K562 (cell line): ENCODE data around the gene DDR1. TPM values are rescaled to one million over a fixed set of nuclear protein-coding genes. Genes with fewer than 3 reads are reported as not detected.
A peak's percentile ranks its signal among the peaks of the same experiment; 100 is the strongest.

Experiments
- ARID3B ChIP-seq: fragments of 250-450 bp; sonication (Bioruptor Pico); IDR thresholded peaks from 2 replicates; pipeline ENCODE4 v1.4.0; 2020; ENCODE audit warnings: borderline replicate concordance
- DACH1 ChIP-seq: fragments of 450-650 bp; IDR thresholded peaks from 2 replicates; pipeline ENCODE4 v1.6.1; 2018; ENCODE audit not compliant: partially characterized antibody
- JUND ChIP-seq, 2 experiments: IDR thresholded peaks; 2 replicates in 1 of 2; 3 replicates in 1 of 2; pipeline ENCODE4 v1.6.1; 2011; ENCODE audit warnings: borderline replicate concordance in 2 of 2, low read depth in 2 of 2, low read length in 2 of 2, improper control_type of control experiment in 1 of 2, missing biosample characterization in 1 of 2, missing genetic modification characterization in 1 of 2, missing genetic modification reagents in 1 of 2
- SRF ChIP-seq, 2 experiments: fragments of 250-450, 450-650 bp in 1 of 2; sonication (Bioruptor Pico) in 1 of 2; sonication (generic) in 1 of 2; formaldehyde crosslinking; IDR thresholded peaks; 2 replicates each; pipeline versions ENCODE4 v1.5.0 to v1.5.1; 2020 to 2022; ENCODE audit warnings: mild to moderate bottlenecking in 1 of 2, missing genetic modification reagents in 1 of 2
- TCF3 ChIP-seq: sonication (generic); formaldehyde crosslinking; IDR thresholded peaks from 2 replicates; pipeline ENCODE4 v1.4.0; 2020; ENCODE audit warnings: mild to moderate bottlenecking, missing genetic modification reagents
- ZBTB11 ChIP-seq, 3 experiments: fragments of 200-800 bp in 1 of 3; fragments of 250-450 bp in 1 of 3; fragments of 450-650 bp in 1 of 3; sonication (Bioruptor Pico) in 1 of 3; sonication (Bioruptor generic) in 1 of 3; formaldehyde crosslinking in 1 of 3; IDR thresholded peaks; 2 replicates each; pipeline versions ENCODE4 v1.6.1 to v1.8.0; 2016 to 2022; ENCODE audit warnings: mild to moderate bottlenecking in 2 of 3, missing genetic modification characterization in 2 of 3, missing compliant biosample characterization in 1 of 3, moderate library complexity in 1 of 3
- ZNF197 ChIP-seq: fragments of 200-800 bp; sonication (Bioruptor generic); IDR thresholded peaks from 2 replicates; pipeline ENCODE4 v1.6.1; 2016; ENCODE audit warnings: low read depth, missing genetic modification characterization, missing compliant biosample characterization
- ZNF263 ChIP-seq: sonication (generic); formaldehyde crosslinking; IDR thresholded peaks from 2 replicates; pipeline ENCODE4 v1.8.0; 2022; ENCODE audit warnings: mild to moderate bottlenecking, missing genetic modification reagents, borderline replicate concordance
- polyA plus RNA-seq, 8 experiments: library from polyadenylated mRNA; depleted of rRNA in 4 of 8; stranded (reverse) in 5 of 8; unstranded in 3 of 8; fragments of >200 nt; fragmentation: Nextera tagmentation in 2 of 8; fragmentation: Illumina TruSeq in 1 of 8; extraction: Ambion mirVana in 2 of 8; extraction: Trizol in 1 of 8; gene quantifications; 2 replicates each; pipeline versions ENCODE4 v1.2.1 to v1.2.3, GENCODE V29; 2011 to 2014; ENCODE audit warnings: inconsistent platforms in 1 of 8, missing spikeins in 1 of 8
- total RNA-seq, 7 experiments: library from RNA; depleted of rRNA in 6 of 7; stranded (reverse); fragments of >200 nt in 6 of 7; fragmentation: Illumina TruSeq in 2 of 7; extraction: Trizol in 2 of 7; gene quantifications; 2 replicates each; pipeline versions ENCODE4 v1.2.1 to v1.2.3, GENCODE V29; 2011 to 2021; ENCODE audit warnings: low replicate concordance in 1 of 7
- TF ChIP-seq, protein P1 (sequence below), 2 experiments: fragments of 450-650 bp; IDR thresholded peaks; 2 replicates each; pipeline ENCODE4 v1.6.1; 2016; ENCODE audit warnings: mild to moderate bottlenecking in 2 of 2, borderline replicate concordance in 1 of 2, low read depth in 1 of 2, moderate library complexity in 1 of 2
- TF ChIP-seq, protein P2 (sequence below): fragments of 250-450 bp; sonication (Bioruptor Pico); IDR thresholded peaks from 2 replicates; pipeline ENCODE4 v1.8.0; 2021; ENCODE audit warnings: borderline replicate concordance, mild to moderate bottlenecking, moderate library complexity; ENCODE audit not compliant: poor library complexity, severe bottlenecking

Gene DDR1
- total and polyA plus RNA-seq, 9 of the 15 experiments (the other 6 are each of a cell fraction or from before 2014, with no cell fraction given) = 1.4 to 44.6 (median 12.2) TPM

DNA sequence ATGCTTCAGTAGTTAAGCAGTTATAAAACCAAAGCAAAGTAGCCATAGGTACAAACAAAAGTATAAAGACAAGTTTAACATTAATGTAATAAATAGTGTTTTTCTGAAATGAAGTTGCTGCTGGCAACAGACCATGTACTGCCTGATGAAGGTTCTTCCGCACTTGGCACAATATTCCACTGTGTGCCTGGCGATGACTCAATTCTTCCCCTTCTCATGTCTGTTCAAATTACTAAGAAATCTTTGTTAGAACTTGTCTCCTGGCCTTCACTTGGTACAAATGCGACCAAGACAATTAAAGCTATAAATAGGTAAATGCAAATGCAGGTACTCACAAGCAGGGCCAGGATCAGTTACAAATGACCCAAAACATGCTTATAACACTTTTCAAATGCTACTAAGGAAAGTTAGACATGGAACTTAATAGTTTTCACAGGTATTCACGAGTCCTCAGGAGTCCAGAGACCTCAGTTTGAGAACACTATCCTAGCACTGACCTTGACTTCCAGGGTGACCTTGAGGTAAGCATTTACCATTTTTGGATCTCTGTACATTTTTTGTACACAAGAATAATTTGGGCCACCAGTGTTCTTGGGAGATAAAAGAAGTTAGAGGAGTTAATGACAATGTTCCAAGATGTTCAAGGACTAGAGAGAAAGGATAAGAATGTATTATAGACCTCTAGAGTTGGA lies 8.1 kb upstream of the DDR1 start (continued):
- TF ChIP-seq, protein P1, sequence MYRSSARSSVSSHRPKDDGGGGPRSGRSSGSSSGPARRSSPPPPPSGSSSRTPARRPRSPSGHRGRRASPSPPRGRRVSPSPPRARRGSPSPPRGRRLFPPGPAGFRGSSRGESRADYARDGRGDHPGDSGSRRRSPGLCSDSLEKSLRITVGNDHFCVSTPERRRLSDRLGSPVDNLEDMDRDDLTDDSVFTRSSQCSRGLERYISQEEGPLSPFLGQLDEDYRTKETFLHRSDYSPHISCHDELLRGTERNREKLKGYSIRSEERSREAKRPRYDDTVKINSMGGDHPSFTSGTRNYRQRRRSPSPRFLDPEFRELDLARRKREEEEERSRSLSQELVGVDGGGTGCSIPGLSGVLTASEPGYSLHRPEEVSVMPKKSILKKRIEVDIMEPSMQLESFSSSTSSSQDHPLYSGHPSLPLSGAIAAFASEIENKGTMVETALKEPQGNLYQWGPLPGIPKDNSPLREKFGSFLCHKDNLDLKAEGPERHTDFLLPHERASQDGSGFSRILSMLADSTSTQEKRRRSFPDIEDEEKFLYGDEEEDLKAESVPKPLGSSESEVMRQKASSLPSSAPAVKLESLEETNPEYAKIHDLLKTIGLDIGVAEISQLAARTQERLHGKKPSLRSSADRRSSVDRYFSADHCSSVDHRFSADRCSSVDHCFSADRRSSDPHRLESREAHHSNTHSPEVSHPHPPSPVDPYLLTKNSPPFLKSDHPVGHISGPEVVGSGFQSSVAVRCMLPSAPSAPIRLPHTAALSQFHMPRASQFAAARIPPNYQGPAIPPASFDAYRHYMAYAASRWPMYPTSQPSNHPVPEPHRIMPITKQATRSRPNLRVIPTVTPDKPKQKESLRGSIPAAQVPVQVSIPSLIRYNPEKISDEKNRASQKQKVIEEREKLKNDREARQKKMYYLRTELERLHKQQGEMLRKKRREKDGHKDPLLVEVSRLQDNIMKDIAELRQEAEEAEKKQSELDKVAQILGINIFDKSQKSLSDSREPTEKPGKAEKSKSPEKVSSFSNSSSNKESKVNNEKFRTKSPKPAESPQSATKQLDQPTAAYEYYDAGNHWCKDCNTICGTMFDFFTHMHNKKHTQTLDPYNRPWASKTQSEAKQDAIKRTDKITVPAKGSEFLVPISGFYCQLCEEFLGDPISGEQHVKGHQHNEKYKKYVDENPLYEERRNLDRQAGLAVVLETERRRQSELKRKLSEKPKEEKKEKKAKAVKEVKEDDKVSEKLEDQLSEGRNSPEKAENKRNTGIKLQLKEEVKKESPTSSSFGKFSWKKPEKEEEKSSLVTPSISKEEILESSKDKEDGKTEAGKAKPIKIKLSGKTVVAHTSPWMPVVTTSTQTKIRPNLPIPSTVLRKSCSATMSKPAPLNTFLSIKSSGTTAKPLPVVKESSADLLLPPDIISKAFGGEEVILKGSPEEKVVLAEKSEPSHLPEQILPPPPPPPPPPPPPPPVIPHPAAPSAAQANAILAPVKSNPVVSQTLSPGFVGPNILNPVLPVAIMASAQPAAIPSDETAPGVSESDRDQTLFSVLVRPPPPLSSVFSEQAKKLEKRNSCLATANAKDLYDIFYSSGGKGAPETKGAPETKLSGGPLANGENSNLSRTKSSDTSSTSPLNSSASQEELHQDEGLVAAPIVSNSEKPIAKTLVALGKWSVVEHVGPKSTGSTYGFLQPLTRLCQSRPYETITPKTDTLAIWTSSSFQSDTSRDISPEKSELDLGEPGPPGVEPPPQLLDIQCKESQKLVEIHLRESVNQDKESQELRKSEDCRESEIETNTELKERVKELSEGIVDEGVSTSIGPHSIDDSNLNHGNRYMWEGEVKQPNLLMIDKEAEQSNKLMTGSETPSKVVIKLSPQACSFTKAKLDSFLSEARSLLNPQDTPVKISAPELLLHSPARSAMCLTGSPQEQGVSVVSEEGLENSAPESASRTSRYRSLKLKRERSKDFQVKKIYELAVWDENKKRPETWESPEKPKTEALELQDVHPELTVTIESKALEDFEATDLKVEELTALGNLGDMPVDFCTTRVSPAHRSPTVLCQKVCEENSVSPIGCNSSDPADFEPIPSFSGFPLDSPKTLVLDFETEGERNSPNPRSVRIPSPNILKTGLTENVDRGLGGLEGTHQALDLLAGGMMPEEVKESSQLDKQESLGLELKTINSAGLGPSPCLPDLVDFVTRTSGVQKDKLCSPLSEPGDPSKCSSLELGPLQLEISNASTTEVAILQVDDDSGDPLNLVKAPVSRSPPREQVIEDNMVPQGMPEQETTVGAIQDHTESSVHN (IDR thresholded peaks at IDR 0.05; ENCODE audit: borderline replicate concordance in 1 of 2, low read depth in 1 of 2) = no peak
- TF ChIP-seq DACH1 (no peak), ZNF263 (CRISPR knock-in tag) (no peak), ZBTB11 (CRISPR knock-in tag; IDR thresholded peaks at IDR 0.05) (no peak), TCF3 (CRISPR knock-in tag) (peak; percentile 73), JUND (IDR thresholded peaks at IDR 0.05; ENCODE audit: borderline replicate concordance, low read depth, low read length) (peak; percentile 47; the same call in 1 of the 2 replicates), JUND (tag; IDR thresholded peaks at IDR 0.05; ENCODE audit: borderline replicate concordance, low read depth, low read length) (peak; percentile 21; the same call in 1 of the 3 replicates), ARID3B (CRISPR knock-in tag) (no peak), ZNF197 (no peak), SRF (CRISPR knock-in tag; IDR thresholded peaks at IDR 0.05) (peak in 1 of 2 experiments; percentile 10; a peak in 1 of 4 replicates)
- TF ChIP-seq, protein P2, sequence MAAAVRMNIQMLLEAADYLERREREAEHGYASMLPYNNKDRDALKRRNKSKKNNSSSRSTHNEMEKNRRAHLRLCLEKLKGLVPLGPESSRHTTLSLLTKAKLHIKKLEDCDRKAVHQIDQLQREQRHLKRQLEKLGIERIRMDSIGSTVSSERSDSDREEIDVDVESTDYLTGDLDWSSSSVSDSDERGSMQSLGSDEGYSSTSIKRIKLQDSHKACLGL (CRISPR knock-in tag) = no peak
